Right atrium auricular region (tissue), 2 donors: ENCODE measurements around the gene TRIM47. TPM values are rescaled to one million over a fixed set of nuclear protein-coding genes. Genes with fewer than 3 reads are reported as not detected.

Source experiments
- DNase-seq: peaks from one replicate; pipeline ENCODE4 v3.0.0-alpha.2; 2019; ENCODE audit warnings: low spot score
- H3K27ac ChIP-seq, 2 donors: fragments of 200-600 bp; sonication (generic); 1 replicate in 1 of 2; 2 replicates in 1 of 2; pipeline ENCODE4 v1.5.1; 2016 to 2019
- H3K27me3 ChIP-seq, 2 donors: fragments of 200-600 bp; sonication (generic); one replicate each; pipeline versions ENCODE4 v1.5.1 to v1.6.0; 2017 to 2019
- H3K36me3 ChIP-seq: fragments of 200-600 bp; sonication (generic); one replicate; pipeline ENCODE4 v1.5.1; 2016
- H3K4me1 ChIP-seq, 2 donors: fragments of 200-600 bp; sonication (generic); one replicate each; pipeline versions ENCODE4 v1.5.1 to v1.6.0; 2017 to 2019
- H3K4me3 ChIP-seq, 2 donors: fragments of 200-600 bp; sonication (generic); 1 replicate in 1 of 2; 2 replicates in 1 of 2; pipeline ENCODE4 v1.5.1; 2017 to 2019; ENCODE audit warnings: mild to moderate bottlenecking in 1 of 2, moderate library complexity in 1 of 2
- H3K9me3 ChIP-seq, 2 donors: fragments of 200-600 bp; sonication (generic); one replicate each; pipeline ENCODE4 v1.5.1; 2019
- CTCF ChIP-seq, 2 donors: fragments of 200-600 bp; sonication (generic); IDR thresholded peaks; one replicate each; pipeline ENCODE4 v1.5.1; 2019; ENCODE audit warnings: antibody characterized with exemption in 2 of 2
- total RNA-seq, 2 donors: library from RNA; depleted of rRNA; stranded (reverse); fragments of >200 nt; gene quantifications; one replicate each; pipeline ENCODE4 v1.1.0, GENCODE V29; 2016

The TRIM47 gene
- total RNA-seq, 2 donors from 2014 or later, result 16.8 to 24.8 TPM

- TF ChIP-seq CTCF (IDR thresholded peaks at IDR 0.05), result peak; percentile 98 to 99
- DNase-seq, result peak; percentile 88
- H3K36me3 ChIP-seq, result peaks cover 20% of the 10 kb centered on the region
Measured at GRCh38 chr17:75904749-75905521, 26.6 kb upstream of the TRIM47 start, which contains the start of gene MRPL38. TSS of gene MRPL38 (minus strand) at chr17:75904884. CDS start at chr17:75904875, 9 bp downstream.

GRCh38 chr17:75902406-75902805 lies 24.0 kb upstream of the TRIM47 start:
- Histone ChIP-seq H3K4me3 (no peak overlapping the region), H3K36me3 (peaks cover 39% of the 10 kb centered on the region)
- DNase-seq, result no peak

More at GRCh38 chr17:75904749-75905521, 26.6 kb upstream of the TRIM47 start, which contains the start of gene MRPL38:
- Histone ChIP-seq H3K27ac (peak within 1 kb of the TSS; percentile 89 to 90), H3K9me3 (no peaks in the 10 kb centered on the region), H3K27me3 (no peaks in the 10 kb centered on the region), H3K4me1 (peaks cover 0 to 26% of the 10 kb centered on the region in 2 donors), H3K4me3 (peak within 1 kb of the TSS; percentile 75 to 89)

GRCh38 chr17:75901727-75902126 lies 23.3 kb upstream of the TRIM47 start:
- Histone ChIP-seq H3K4me1 (peaks cover 0 to 27% of the 10 kb centered on the region in 2 donors), H3K4me3 (no peak overlapping the region), H3K27ac (no peak overlapping the region), H3K36me3 (peaks cover 39% of the 10 kb centered on the region), H3K9me3 (no peaks in the 10 kb centered on the region), H3K27me3 (no peaks in the 10 kb centered on the region)
- no peak for DNase-seq
- no peak for TF ChIP-seq CTCF (IDR thresholded peaks at IDR 0.05)

More at GRCh38 chr17:75902406-75902805, 24.0 kb upstream of the TRIM47 start:
- TF ChIP-seq CTCF (IDR thresholded peaks at IDR 0.05), result no peak
- no peaks in the 10 kb centered on the region for H3K27me3 ChIP-seq
- H3K27ac ChIP-seq, result no peak overlapping the region
- H3K4me1 ChIP-seq, result peaks cover 0 to 20% of the 10 kb centered on the region in 2 donors
- H3K9me3 ChIP-seq, result no peaks in the 10 kb centered on the region

GRCh38 chr17:75900691-75901533 lies 22.5 kb upstream of the TRIM47 start:
- H3K4me3 ChIP-seq, result no peak overlapping the region
- TF ChIP-seq CTCF (IDR thresholded peaks at IDR 0.05), result no peak
- peaks cover 0 to 26% of the 10 kb centered on the region in 2 donors for H3K4me1 ChIP-seq
- H3K36me3 ChIP-seq, result peaks cover 39% of the 10 kb centered on the region
- no peaks in the 10 kb centered on the region for H3K9me3 ChIP-seq
- DNase-seq, result no peak
- no peaks in the 10 kb centered on the region for H3K27me3 ChIP-seq
- no peak overlapping the region for H3K27ac ChIP-seq

GRCh38 chr17:75899767-75900468 lies 21.5 kb upstream of the TRIM47 start:
- TF ChIP-seq CTCF (IDR thresholded peaks at IDR 0.05), result no peak
- no peaks in the 10 kb centered on the region for H3K9me3 ChIP-seq
- H3K36me3 ChIP-seq, result peaks cover 39% of the 10 kb centered on the region
- peaks cover 0 to 28% of the 10 kb centered on the region in 2 donors for H3K4me1 ChIP-seq
- DNase-seq, result no peak
- no peaks in the 10 kb centered on the region for H3K27me3 ChIP-seq
- no peak overlapping the region for H3K27ac ChIP-seq
- H3K4me3 ChIP-seq, result no peak overlapping the region
